ENCODE results near the gene SPRED1.

SPRED1 gene

GRCh38 chr15:38252481-38253350 lies at the start of gene SPRED1:
Gene SPRED1 (plus strand): TSS chr15:38252836. CDS start chr15:38253186, 350 bp downstream.
- ATAC-seq = peak; percentile 16 to 30

- ATAC-seq = no peak
Measured at GRCh38 chr15:38205526-38206272, 46.9 kb upstream of the SPRED1 start.

GRCh38 chr15:38207621-38208020 lies 45.0 kb upstream of the SPRED1 start:
- no peak for ATAC-seq

- ATAC-seq = no peak
Measured at GRCh38 chr15:38208206-38208605, 44.4 kb upstream of the SPRED1 start.

GRCh38 chr15:38208779-38209178 lies 43.9 kb upstream of the SPRED1 start:
- no peak for ATAC-seq

- no peak for ATAC-seq
Measured at GRCh38 chr15:38211249-38211648, 41.4 kb upstream of the SPRED1 start.

GRCh38 chr15:38211811-38212210 lies 40.8 kb upstream of the SPRED1 start:
- no peak for ATAC-seq

GRCh38 chr15:38212729-38213351 lies 39.8 kb upstream of the SPRED1 start:
- ATAC-seq = no peak

- ATAC-seq = no peak
Measured at GRCh38 chr15:38213356-38213755, 39.3 kb upstream of the SPRED1 start.

GRCh38 chr15:38215707-38216106 lies 36.9 kb upstream of the SPRED1 start:
- no peak for ATAC-seq

- ATAC-seq = no peak
Measured at GRCh38 chr15:38216763-38217162, 35.9 kb upstream of the SPRED1 start.

GRCh38 chr15:38217191-38217595 lies 35.4 kb upstream of the SPRED1 start:
- no peak for ATAC-seq

GRCh38 chr15:38217788-38218609 lies 34.6 kb upstream of the SPRED1 start:
- no peak for ATAC-seq

- no peak for ATAC-seq
Measured at GRCh38 chr15:38220606-38221273, 31.9 kb upstream of the SPRED1 start.

- ATAC-seq = no peak
Measured at GRCh38 chr15:38224486-38224885, 28.1 kb upstream of the SPRED1 start.

GRCh38 chr15:38225381-38225780 lies 27.3 kb upstream of the SPRED1 start:
- no peak for ATAC-seq

GRCh38 chr15:38226608-38227266 lies 25.9 kb upstream of the SPRED1 start:
- ATAC-seq = no peak

GRCh38 chr15:38227941-38228340 lies 24.7 kb upstream of the SPRED1 start:
- no peak for ATAC-seq

- ATAC-seq = no peak
Measured at GRCh38 chr15:38228618-38229017, 24.0 kb upstream of the SPRED1 start.

GRCh38 chr15:38229705-38230310 lies 22.8 kb upstream of the SPRED1 start:
- ATAC-seq = no peak

GRCh38 chr15:38231436-38231835 lies 21.2 kb upstream of the SPRED1 start:
- ATAC-seq = no peak

Data from activated CD4-positive, CD25-positive, alpha-beta regulatory T cell treated with anti-CD3 and anti-CD28 coated beads, Interleukin-2, amount 50 U/mL, for 24 hours (primary cell).